ENCODE measurements around the gene PXMP2.

- TF ChIP-seq CTCF (IDR thresholded peaks at IDR 0.05) (no peak), POLR2A (IDR thresholded peaks at IDR 0.05) (no peak), POLR2AphosphoS5 (IDR thresholded peaks at IDR 0.05) (no peak)
Measured at GRCh38 chr12:132720606-132721345, 33.4 kb downstream of the PXMP2 start.
